Heart right ventricle (tissue), 16 donors: ENCODE measurements around the gene MINDY4. TPM values are rescaled to one million over a fixed set of nuclear protein-coding genes. Genes with fewer than 3 reads are reported as not detected.

Experiments
- ATAC-seq, 8 donors: fragments of 200-7000 bp; cut with Tn5 transposase; one replicate each; pipeline ENCODE4 v1.9.1; 2020; ENCODE audit warnings: mild to moderate bottlenecking in 8 of 8, moderate library complexity in 8 of 8, moderate number of reproducible peaks in 1 of 8
- DNase-seq, 2 donors: peaks; one replicate each; pipeline ENCODE4 v3.0.0-alpha.2; 2020
- H3K27ac ChIP-seq, 10 donors: fragments of 200-600 bp; sonication (generic) in 2 of 10; one replicate each; pipeline versions ENCODE4 v1.5.0 to v1.8.0; 2020 to 2022; ENCODE audit warnings: mild to moderate bottlenecking in 3 of 10
- H3K27me3 ChIP-seq, 7 donors: fragments of 200-600 bp; one replicate each; pipeline ENCODE4 v1.8.0; 2021 to 2022; ENCODE audit warnings: mild to moderate bottlenecking in 2 of 7
- H3K36me3 ChIP-seq, 9 donors: fragments of 200-600 bp; sonication (generic) in 1 of 9; one replicate each; pipeline versions ENCODE4 v1.5.0 to v1.8.0; 2020 to 2022; ENCODE audit warnings: mild to moderate bottlenecking in 2 of 9
- H3K4me1 ChIP-seq, 9 donors: fragments of 200-600 bp; sonication (generic) in 1 of 9; one replicate each; pipeline versions ENCODE4 v1.5.0 to v1.8.0; 2020 to 2022; ENCODE audit warnings: mild to moderate bottlenecking in 4 of 9
- H3K4me3 ChIP-seq, 10 donors: fragments of 200-600 bp; sonication (generic) in 2 of 10; one replicate each; pipeline versions ENCODE4 v1.5.0 to v1.8.0; 2020 to 2022; ENCODE audit warnings: mild to moderate bottlenecking in 7 of 10, moderate library complexity in 2 of 10
- H3K9me3 ChIP-seq, 11 donors: fragments of 200-600 bp in 10 of 11; sonication (generic) in 2 of 11; one replicate each; pipeline versions ENCODE4 v1.5.0 to v1.8.0; 2013 to 2022; ENCODE audit warnings: mild to moderate bottlenecking in 2 of 11, control low read depth in 1 of 11, moderate library complexity in 1 of 11
- CTCF ChIP-seq, 9 donors: fragments of 200-600 bp; sonication (generic) in 2 of 9; IDR thresholded peaks; one replicate each; pipeline versions ENCODE4 v1.5.0 to v1.8.0; 2021 to 2022; ENCODE audit warnings: antibody characterized with exemption in 9 of 9, mild to moderate bottlenecking in 5 of 9, moderate library complexity in 1 of 9
- WGBS, 2 donors: extraction: QIAGEN DNeasy Blood & Tissue Kit; methylation state at CpG; one replicate each; pipeline ENCODE4 v1.1.7; 2013; ENCODE audit warnings: inconsistent platforms in 1 of 2; 5-methylcytosine and 5-hydroxymethylcytosine counted together
- intact Hi-C, 10 donors: fragments of 100-400 bp; cut with DNase I; formaldehyde crosslinking; loops; one replicate each; pipeline versions ENCODE4 v1.11.1 to v1.14.2; 2022
- polyA plus RNA-seq, 2 donors: library from polyadenylated mRNA; stranded (reverse); fragments of 200-250 nt; gene quantifications; one replicate each; pipeline ENCODE4 v1.2.3, GENCODE V29; 2013
- total RNA-seq, 10 donors: library from RNA; stranded (reverse); fragmentation: NEBNext Ultra II Directional in 3 of 10; extraction: Animal tissue kit (Norgen Biotek cat#: 25700) in 3 of 10; gene quantifications; one replicate each; pipeline versions ENCODE4 v1.2.1 to v1.2.4, GENCODE V29; 2021 to 2023
- donor health status: Arrhythmogenic right ventricular cardiomyopathy.
- donor health status: ischemic (EF 13 %, LVEDD 7.1; RV severe dilation, severe dysfunction).
- donor health status: healthy with polysubstance abuse.
- donor health status: DM: no; HTN: yes; CAD: no.
- donor health status: DM: no; HTN: no; CAD: no.
- donor health status: ischemic (EF 25% LVEDD 6.9; RV normal size, moderate dysfunction).
- donor health status: ischemic (EF 25% LVEDD 5.7; RV mildly dilated, moderate dysfunction).
- donor health status: healthy.
- donor health status: DM: yes; HTN: yes; CAD: no.
- donor health status: Ischemic cardiomyopathy.
- donor health status: ischemic (EF 35%, LVEDD 5.7; RV mildly dilated, moderate dysfunction).
- donor health status: nonischemic (EF 11% LVEDD 7.7; RV severe dilation, severe dysfunction).
- donor health status: DM: yes; HTN: yes; CAD: no.
- donor health status: PGD.
- donor health status: ischemic (EF 29% LVEDD 5.4; RV normal size, mild dysfunction).
- donor health status: nonischemic (EF 23%, LVEDD 6.1; RV moderate dilation, normal function).

The MINDY4 gene
- total and polyA plus RNA-seq, 12 donors, result 1.9 to 5.4 (median 2.8) TPM

GRCh38 chr7:30852744-30853288 is 81.6 kb downstream of the MINDY4 start:
- Histone ChIP-seq H3K9me3 (no peaks in the 10 kb centered on the region), H3K4me1 (peaks cover 3 to 45% (median 20%) of the 10 kb centered on the region in 9 donors), H3K27me3 (no peaks in the 10 kb centered on the region), H3K27ac (peak overlapping the region in 6 of 10 donors; percentile 41 to 71 (median 50)), H3K4me3 (no peak overlapping the region), H3K36me3 (peaks cover 0 to 37% (median 0%) of the 10 kb centered on the region in 9 donors)
- DNase-seq (no peak), ATAC-seq (peak in 1 of 8 donors; percentile 20)
- TF ChIP-seq CTCF (IDR thresholded peaks at IDR 0.05), result no peak
- intact Hi-C loops, result no loop called here
- WGBS, 2 donors, result 79 to 83% methylated on average over 11 of the region's 11 CpGs

GRCh38 chr7:30853576-30853975 is 82.4 kb downstream of the MINDY4 start:
- peaks cover 3 to 40% (median 20%) of the 10 kb centered on the region in 9 donors for H3K4me1 ChIP-seq
- no peak overlapping the region for H3K4me3 ChIP-seq
- no peaks in the 10 kb centered on the region for H3K27me3 ChIP-seq
- H3K9me3 ChIP-seq, result no peaks in the 10 kb centered on the region
- peak in 2 of 8 donors; percentile 23 to 48 for ATAC-seq
- no peak for DNase-seq
- H3K36me3 ChIP-seq, result peaks cover 0 to 42% (median 0%) of the 10 kb centered on the region in 9 donors
- WGBS, 2 donors, result 75 to 79% methylated on average over 3 of the region's 3 CpGs
- no peak for TF ChIP-seq CTCF (IDR thresholded peaks at IDR 0.05)
- no peak overlapping the region for H3K27ac ChIP-seq
- intact Hi-C loops, result no loop called here

- Histone ChIP-seq H3K27me3 (no peaks in the 10 kb centered on the region), H3K9me3 (no peaks in the 10 kb centered on the region), H3K27ac (no peak overlapping the region), H3K4me1 (peaks cover 0 to 29% (median 16%) of the 10 kb centered on the region in 9 donors), H3K4me3 (no peak overlapping the region), H3K36me3 (peaks cover 0 to 46% (median 0%) of the 10 kb centered on the region in 9 donors)
- DNase-seq (no peak), ATAC-seq (no peak)
- intact Hi-C loops, result no loop called here
- 98 to 99% methylated on average over 3 of the region's 3 CpGs for WGBS, 2 donors
- no peak for TF ChIP-seq CTCF (IDR thresholded peaks at IDR 0.05)
These were observed 84.7 kb downstream of the MINDY4 start for GRCh38 chr7:30855936-30856335.

GRCh38 chr7:30858576-30858975 is 87.4 kb downstream of the MINDY4 start:
- H3K9me3 ChIP-seq, result no peaks in the 10 kb centered on the region
- no peak overlapping the region for H3K4me3 ChIP-seq
- DNase-seq, result no peak
- H3K4me1 ChIP-seq, result peaks cover 0 to 16% (median 10%) of the 10 kb centered on the region in 9 donors
- WGBS, 2 donors, result 95 to 97% methylated on average over 2 of the region's 2 CpGs
- no peak overlapping the region for H3K27ac ChIP-seq
- TF ChIP-seq CTCF (IDR thresholded peaks at IDR 0.05), result no peak
- peaks cover 0 to 45% (median 0%) of the 10 kb centered on the region in 9 donors for H3K36me3 ChIP-seq
- no peaks in the 10 kb centered on the region for H3K27me3 ChIP-seq
- intact Hi-C loops, result no loop called here
- no peak for ATAC-seq
